GM18520 (cell line): Measurements from ENCODE around the gene KRTAP5-11.
"Not testable (repeated sequence)": the region's sequence is repeated elsewhere in the genome, so short reads cannot be mapped to it uniquely, and the experiment has no call there.

Source experiments
- ATAC-seq: cut with Tn5 transposase; IDR thresholded peaks from one replicate; pipeline ENCODE4 v1.9.1; 2021; ENCODE audit not compliant: unreplicated experiment

KRTAP5-11 gene

GRCh38 chr11:71581826-71582225 is 849 bp downstream of the KRTAP5-11 start:
- no peak for ATAC-seq

DNA sequence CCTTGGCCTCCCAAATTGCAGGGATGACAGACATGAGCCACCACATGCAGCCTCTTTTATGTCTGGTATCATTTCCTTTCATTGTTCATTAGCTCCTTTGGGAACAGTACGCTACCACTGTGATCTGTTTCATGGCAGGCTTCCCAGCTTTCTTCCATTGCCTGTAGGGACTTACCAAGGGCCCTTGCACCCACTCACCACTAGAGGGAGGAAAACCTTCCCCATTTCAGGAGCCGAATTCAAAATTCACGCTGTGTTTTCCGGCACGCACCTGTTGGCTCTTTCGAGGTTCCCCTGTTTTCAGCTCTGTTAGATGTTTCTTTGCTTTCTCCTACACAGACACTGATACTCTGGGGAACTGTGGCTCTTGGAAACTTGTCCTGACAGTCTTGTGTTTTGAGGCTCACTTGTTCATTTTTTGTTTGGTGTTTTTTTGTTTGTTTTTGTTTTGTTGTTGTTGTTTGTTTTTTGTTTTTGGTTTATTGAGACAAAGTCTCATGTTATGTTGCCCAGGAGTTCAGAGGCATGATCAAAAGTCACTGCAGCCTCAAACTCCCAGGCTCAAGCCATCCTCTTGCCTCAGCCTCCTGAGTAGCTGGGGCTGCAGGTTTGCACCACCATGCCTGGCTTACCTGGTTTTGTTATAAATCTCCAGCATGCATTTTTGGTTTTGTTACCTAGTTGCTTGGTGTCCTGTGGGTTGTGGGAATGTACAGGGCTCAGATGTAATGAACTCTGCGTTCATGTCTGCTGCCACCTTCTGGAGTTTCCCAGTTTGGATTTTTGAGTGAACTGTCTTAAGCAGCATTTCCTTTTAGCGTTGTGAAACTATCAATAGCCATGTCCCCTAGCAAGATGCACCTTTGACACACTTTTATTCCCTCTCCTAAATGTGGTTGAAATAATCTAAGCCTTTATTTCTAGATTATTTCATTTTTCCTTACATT is 2.3 kb downstream of the KRTAP5-11 start:
- ATAC-seq = no peak

DNA sequence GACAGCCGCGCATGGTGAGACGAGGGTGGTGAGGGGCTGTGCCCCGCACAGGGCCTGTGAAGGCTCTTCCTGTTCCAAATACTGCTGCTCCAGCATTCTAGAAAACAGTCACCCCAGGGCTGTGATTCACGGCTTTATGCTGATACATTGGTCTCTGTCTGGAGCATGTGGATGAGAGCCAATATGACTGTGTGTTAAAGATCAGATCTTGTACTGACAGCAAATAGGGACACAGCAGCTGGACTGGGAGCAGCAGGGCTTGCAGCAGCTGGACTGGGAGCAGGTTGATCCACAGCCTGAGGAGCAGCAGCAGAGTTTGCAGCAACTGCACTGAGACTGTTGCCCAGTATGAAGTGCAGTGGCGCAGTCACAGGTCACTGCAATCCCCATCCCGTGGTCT is 3.2 kb downstream of the KRTAP5-11 start:
- not testable (repeated sequence) for ATAC-seq

- ATAC-seq = no peak
These were observed 5.1 kb downstream of the KRTAP5-11 start for GRCh38 chr11:71577469-71578004.

DNA sequence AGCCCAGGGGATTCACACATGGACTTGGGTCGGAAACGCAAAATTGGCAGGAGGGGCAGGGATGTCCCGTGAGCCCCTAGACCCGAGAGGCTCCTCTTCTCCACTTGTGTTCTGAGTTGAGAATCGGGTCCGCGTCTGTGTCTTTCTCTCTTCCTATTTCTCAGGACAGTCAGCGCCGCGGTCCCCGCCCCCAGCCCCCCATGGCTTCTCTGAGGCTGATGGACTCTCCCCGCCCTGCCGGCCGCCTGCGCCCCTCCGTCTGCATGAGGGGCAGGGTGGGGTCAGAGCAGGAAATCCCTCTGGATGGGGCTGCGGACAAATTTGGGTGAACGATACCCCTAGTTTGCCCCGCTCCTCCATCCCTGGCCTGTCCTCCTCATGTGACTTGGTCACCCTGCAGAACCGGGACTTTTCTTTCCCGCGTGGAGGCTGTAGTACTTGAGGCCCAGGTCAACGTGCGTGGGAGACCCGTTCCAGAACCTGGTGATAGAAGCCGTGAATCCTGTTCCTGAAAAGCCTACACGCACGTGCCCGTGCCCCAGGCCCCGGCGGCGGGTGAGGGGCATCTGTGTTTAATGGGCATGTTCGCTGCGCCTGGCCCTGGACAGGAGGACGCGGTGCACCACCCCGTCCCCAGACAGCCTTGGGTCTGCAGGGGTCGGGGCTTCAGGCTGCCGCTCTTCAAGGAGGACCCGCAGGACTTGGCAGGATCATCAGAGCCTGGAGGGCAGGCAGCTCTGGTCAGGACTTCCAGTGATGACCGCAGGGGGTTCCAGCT is 5.8 kb downstream of the KRTAP5-11 start:
- not testable (repeated sequence) for ATAC-seq

GRCh38 chr11:71575723-71576424 is 6.8 kb downstream of the KRTAP5-11 start:
- ATAC-seq = no peak

DNA sequence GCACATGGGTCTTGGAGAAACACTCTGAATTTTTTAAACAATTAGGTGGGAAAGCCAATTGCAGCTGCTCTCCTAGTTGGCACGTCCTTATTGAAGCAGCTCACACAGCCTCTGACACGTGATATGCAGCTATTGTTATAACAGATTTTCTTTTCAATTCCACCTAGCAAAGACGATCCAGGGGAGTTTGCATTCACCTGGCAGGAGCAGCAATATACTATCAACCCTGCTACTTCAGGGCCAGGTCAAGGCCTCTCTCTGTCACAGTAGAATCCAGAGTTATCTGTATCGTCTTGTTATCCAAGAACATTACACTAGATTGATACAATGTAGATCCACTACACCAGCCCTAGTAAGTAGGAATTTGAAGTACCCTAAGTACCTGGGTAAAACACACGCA is 8.3 kb downstream of the KRTAP5-11 start:
- ATAC-seq = no peak

- ATAC-seq = no peak
These were observed 9.9 kb downstream of the KRTAP5-11 start for GRCh38 chr11:71572811-71573210.

GRCh38 chr11:71571101-71571850 is 11.4 kb downstream of the KRTAP5-11 start:
- ATAC-seq = not testable (repeated sequence)

DNA sequence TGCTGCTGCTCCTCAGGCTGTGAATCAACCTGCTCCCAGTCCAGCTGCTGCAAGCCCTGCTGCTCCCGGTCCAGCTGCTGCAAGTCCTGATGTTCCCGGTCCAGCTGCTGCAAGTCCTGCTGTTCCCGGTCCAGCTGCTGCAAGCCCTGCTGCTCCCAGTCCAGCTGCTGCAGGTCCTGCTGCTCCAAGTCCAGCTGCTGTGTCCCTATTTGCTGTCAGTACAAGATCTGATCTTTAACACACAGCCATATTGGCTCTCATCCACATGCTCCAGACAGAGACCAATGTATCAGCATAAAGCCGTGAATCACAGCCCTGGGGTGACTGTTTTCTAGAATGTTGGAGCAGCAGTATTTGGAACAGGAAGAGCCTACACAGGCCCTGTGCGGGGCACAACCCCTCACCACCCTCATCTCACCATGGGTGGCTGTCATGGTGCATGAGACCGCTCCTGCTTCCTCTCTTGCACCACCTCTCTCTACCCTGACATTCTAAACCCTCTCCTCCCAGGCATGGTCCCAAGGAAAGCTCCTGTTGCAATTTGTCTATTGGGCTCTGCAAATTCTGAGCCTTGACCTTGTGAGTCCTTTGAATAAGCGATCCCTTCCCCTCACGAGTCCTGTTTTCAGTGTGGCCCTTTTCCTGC is 13.8 kb downstream of the KRTAP5-11 start:
- no peak for ATAC-seq

- not testable (repeated sequence) for ATAC-seq
These were observed 15.0 kb downstream of the KRTAP5-11 start for GRCh38 chr11:71567633-71568032.

DNA sequence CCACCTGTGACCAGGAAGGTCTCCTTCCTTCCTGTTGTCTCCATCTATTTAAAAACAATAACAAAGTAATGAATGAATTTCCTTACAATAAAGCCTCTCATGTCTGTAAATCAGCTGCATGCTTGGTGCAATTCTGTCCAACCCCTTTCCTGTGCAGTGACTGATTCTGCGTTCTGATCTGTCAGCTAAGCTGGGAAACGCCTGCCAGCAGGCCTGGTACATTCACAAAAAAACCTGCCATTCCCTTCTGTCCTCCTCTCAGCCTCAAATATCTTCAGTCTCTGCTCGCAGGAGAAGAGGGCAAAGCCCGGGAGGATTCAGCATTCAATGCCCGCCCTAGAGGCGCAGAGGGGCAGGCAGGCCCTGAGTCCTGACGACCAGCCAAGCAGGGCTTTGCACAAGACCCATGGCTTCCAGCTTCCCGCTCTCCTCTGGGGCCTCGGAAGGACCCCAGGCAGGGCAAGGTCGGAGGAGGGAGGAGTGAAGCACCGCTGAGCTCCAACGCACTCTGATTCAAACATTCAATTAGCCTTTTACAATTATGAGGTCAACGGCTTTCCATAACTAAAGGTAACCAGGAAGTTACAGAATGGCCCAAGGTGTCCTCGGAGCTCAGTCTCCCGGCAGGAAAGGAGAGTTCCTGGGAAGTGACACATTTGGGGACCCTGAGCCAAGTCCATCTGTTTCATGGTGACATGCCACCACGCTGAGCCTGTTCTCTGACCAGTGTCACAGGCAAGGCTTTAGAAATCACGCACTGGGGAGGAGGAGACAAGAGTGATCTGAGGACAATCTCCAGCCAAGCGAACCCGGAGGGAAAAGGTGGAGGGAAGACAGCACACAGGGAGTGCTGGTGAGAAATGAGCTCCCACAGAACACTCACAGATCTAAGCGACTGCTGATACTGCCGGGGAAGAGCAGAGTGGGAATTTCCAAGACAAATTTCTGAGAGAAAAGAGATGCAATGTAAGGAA is 15.8 kb downstream of the KRTAP5-11 start:
- not testable (repeated sequence) for ATAC-seq

GRCh38 chr11:71566081-71566620 is 16.5 kb downstream of the KRTAP5-11 start:
- no peak for ATAC-seq

DNA sequence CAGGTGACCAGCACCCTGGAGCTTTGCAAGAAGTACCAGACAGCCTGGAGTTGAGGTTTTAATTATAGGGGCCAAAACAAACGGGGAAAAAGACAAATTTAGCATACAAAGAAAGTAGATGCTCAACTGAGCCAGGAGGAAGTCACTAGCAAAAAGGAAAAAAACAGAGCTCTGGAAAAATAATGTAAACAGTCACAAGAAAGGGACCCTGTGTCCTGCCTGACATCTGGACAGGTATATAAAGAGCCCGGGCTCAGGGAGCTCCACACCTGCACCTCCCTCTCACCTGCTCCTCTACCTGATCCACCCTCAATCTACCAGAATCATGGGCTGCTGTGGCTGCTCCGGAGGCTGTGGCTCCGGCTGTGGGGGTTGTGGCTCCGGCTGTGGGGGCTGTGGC is 17.4 kb downstream of the KRTAP5-11 start, which contains the start of gene KRTAP5-10:
TSS of gene KRTAP5-10 (plus strand) at position 301 of the 400 bp plus-strand sequence. CDS start at position 326, 25 bp downstream.
- no peak for ATAC-seq

DNA sequence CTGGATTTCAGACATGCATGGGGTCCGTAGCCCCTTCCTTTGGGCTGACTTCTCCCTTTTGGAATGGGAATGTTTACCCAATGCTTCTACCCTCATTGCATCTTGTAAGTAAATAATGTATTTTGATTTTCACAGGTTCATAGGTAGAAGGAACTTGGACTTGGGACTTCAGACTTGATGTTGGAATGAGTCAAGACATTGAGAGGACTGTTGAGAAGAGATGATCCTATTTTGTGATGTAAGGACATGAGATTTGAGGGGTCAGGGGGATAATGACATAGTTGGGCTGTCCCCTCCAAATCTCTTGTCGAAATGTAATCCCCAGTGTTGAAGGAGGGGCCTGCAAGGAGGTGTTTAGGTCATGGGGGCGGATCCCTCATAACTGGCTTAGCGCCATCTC is 18.2 kb downstream of the KRTAP5-11 start:
- ATAC-seq = no peak

GRCh38 chr11:71563406-71563805 is 19.3 kb downstream of the KRTAP5-11 start:
- no peak for ATAC-seq

DNA sequence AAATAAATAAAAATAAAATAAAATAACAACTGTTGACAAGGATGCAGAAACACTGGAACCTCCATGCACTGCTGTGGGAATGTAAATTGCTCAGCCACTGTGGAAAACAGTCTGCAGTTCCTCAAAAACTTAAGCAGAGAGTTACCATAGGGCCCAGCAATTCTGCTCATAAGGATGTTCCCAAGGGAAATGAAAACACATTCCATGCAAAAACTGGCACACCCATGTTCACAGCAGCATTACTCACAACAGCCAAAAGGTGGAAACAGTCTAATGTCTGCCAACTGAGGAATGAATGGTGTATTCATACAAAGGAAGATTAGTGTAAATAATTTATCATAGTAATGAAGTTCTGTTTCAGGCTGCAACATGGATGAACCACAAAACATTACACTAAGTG is 20.6 kb downstream of the KRTAP5-11 start:
- ATAC-seq = no peak

DNA sequence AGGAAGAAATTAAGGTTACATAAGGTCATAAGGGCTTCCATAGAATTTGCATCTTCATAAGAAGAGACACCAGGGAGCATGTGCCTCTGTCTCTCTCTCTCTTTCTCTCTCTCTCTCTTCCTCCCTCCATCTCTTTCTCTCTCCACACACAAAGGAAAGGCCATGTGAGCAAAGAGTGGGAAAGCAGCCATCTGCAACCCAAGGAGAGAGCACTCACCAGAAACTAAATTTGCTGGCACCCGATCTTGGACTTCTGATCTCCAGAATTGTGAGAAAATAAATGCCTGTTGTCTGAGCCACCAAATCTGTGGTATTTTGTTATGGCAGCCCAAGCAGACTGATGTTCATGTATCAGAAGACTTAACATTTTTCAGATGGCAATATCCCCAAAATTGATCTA is 23.7 kb downstream of the KRTAP5-11 start:
- ATAC-seq = no peak
